ENCODE measurements around the gene RHCG. TPM values are rescaled to one million over a fixed set of nuclear protein-coding genes. Genes with fewer than 3 reads are reported as not detected.

RHCG gene
- total RNA-seq, 1 experiment from 2014 or later = 0.28 TPM

DNA sequence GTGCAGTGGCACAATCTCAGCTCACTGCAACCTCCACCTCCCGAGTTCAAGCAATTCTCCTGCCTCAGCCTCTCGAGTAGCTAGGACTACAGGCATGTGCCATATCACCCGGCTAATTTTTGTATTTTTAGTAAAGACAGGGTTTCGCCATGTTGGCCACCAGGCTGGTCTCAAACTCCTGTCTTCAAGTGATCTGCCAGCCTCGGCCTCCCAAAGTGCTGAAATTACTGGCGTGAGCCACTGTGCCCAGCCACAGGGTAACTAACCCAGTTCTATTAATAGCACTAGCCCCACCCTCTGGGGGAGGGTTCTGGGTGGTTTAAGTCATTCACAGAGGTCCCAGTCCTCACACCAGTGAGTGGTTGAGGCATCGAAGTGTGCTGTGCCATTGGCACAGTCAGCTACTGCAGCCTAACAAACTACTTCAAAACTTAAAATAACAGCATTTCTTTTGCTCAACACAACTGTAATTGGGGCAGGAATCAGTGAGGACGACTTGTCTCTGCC, 44.0 kb downstream of the RHCG start:
- H3K56ac ChIP-seq (ENCODE audit: insufficient read length, low read depth, low read length) = no peak overlapping the region
- no peak overlapping the region for H2BK15ac ChIP-seq (ENCODE audit: low read depth, low read length)
- no peak overlapping the region for H3K4ac ChIP-seq (ENCODE audit: low read depth, low read length)
- DNase-seq = no peak
- no peak overlapping the region for H4K91ac ChIP-seq (ENCODE audit: insufficient read length, low read depth, low read length)
- H4K8ac ChIP-seq (replicated peaks; ENCODE audit: insufficient read length, low read depth, low read length) = no peak overlapping the region
- H3K4me1 ChIP-seq (ENCODE audit: insufficient read depth, low read length) = no peaks in the 10 kb centered on the region; the same call in 1 of the 2 replicates
- no peaks in the 10 kb centered on the region for H4K20me1 ChIP-seq (ENCODE audit: control insufficient read depth, insufficient read depth, insufficient read length)
- Mint-ChIP-seq H3K9me3 (peaks cover 2 to 5% of the 10 kb centered on the region in 2 experiments; a peak in 2 of 5 replicates), H3K4me3 (no peak overlapping the region), H3K36me3 (ENCODE audit: insufficient read depth in 1 of 3, low read depth in 3 of 3) (no peaks in the 10 kb centered on the region; a peak in 1 of 7 replicates), H3K4me1 (peaks cover 22 to 26% of the 10 kb centered on the region in 2 experiments), H3K27ac (no peak overlapping the region), H3K27me3 (ENCODE audit: low read depth) (peaks cover 60% of the 10 kb centered on the region)
- no peak overlapping the region for H3K14ac ChIP-seq (ENCODE audit: insufficient read depth, low read length)
- no peak overlapping the region for H4K5ac ChIP-seq (ENCODE audit: insufficient read length, low read depth, low read length)
- no peaks in the 10 kb centered on the region for H3K9me3 ChIP-seq (ENCODE audit: control insufficient read depth, low read depth, low read length)
- no peak overlapping the region for H2BK12ac ChIP-seq (ENCODE audit: insufficient read length, low read depth, low read length)
- no peak overlapping the region for H3K18ac ChIP-seq (ENCODE audit: insufficient read length, low read depth, low read length)
- peaks cover 4% of the 10 kb centered on the region; the same call in 1 of the 2 replicates for H3K27me3 ChIP-seq (ENCODE audit: insufficient read depth, low read length)
- H3T11ph ChIP-seq (ENCODE audit: low read length) = no peak overlapping the region
- TF ChIP-seq, protein P1, sequence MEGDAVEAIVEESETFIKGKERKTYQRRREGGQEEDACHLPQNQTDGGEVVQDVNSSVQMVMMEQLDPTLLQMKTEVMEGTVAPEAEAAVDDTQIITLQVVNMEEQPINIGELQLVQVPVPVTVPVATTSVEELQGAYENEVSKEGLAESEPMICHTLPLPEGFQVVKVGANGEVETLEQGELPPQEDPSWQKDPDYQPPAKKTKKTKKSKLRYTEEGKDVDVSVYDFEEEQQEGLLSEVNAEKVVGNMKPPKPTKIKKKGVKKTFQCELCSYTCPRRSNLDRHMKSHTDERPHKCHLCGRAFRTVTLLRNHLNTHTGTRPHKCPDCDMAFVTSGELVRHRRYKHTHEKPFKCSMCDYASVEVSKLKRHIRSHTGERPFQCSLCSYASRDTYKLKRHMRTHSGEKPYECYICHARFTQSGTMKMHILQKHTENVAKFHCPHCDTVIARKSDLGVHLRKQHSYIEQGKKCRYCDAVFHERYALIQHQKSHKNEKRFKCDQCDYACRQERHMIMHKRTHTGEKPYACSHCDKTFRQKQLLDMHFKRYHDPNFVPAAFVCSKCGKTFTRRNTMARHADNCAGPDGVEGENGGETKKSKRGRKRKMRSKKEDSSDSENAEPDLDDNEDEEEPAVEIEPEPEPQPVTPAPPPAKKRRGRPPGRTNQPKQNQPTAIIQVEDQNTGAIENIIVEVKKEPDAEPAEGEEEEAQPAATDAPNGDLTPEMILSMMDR (conservative IDR thresholded peaks at IDR 0.05) = no peak
- H2BK5ac ChIP-seq (ENCODE audit: insufficient read length, low read length) = no peak overlapping the region
- no peak overlapping the region for H2BK20ac ChIP-seq (ENCODE audit: low read depth, low read length, poor library complexity, severe bottlenecking)
- H2BK120ac ChIP-seq (ENCODE audit: low read depth, low read length, poor library complexity, severe bottlenecking) = no peak overlapping the region
- no peak overlapping the region for H3K4me2 ChIP-seq (ENCODE audit: insufficient read depth, insufficient read length, low read length)
- no CpG with 5 or more reads among the region's 8 CpGs for WGBS (ENCODE audit: extremely low coverage, insufficient read length, low lambda C conversion rate)
- H3K79me2 ChIP-seq (ENCODE audit: insufficient read depth, low read length) = no peaks in the 10 kb centered on the region
- H3K27ac ChIP-seq (ENCODE audit: insufficient read length, low read depth, low read length) = no peak overlapping the region
- H2AFZ ChIP-seq (ENCODE audit: low read length) = no peak overlapping the region
- H3K23me2 ChIP-seq (ENCODE audit: insufficient read length, low read depth, low read length, poor library complexity, severe bottlenecking) = no peaks in the 10 kb centered on the region
- no peak overlapping the region for H2AK5ac ChIP-seq (ENCODE audit: insufficient read length, low read length)
- no peak overlapping the region for H3K23ac ChIP-seq (ENCODE audit: insufficient read length, low read depth, low read length)
- no peak overlapping the region for H3K9ac ChIP-seq (ENCODE audit: extremely low read depth, insufficient read length, low read length)
- H3K79me1 ChIP-seq (ENCODE audit: insufficient read depth, low read depth, low read length, poor library complexity, severe bottlenecking) = no peaks in the 10 kb centered on the region

Measured in H9 (cell line).